Neural cell (in vitro differentiated cells): ENCODE data around the gene VARS2. TPM values are rescaled to one million over a fixed set of nuclear protein-coding genes. Genes with fewer than 3 reads are reported as not detected.

Experiments
- H2AFZ ChIP-seq: fragments of 200-600, 300-800 bp; sonication (generic), shearing (Covaris generic); 2 replicates; pipeline ENCODE4 v1.6.0; 2014; ENCODE audit warnings: low read depth, mild to moderate bottlenecking, antibody characterized with exemption, low read length, moderate library complexity
- H3F3A ChIP-seq: fragments of 200-600 bp; shearing (Covaris generic); 2 replicates; pipeline ENCODE4 v1.6.1; 2016; ENCODE audit warnings: mild to moderate bottlenecking, moderate library complexity, mixed read lengths, antibody characterized with exemption, low read length; ENCODE audit not compliant: insufficient read depth, poor library complexity, severe bottlenecking
- H3K27ac ChIP-seq: fragments of 200-600, 300-800 bp; sonication (generic), shearing (Covaris generic); 2 replicates; pipeline ENCODE4 v1.5.1; 2014; ENCODE audit warnings: mild to moderate bottlenecking, low read length, moderate library complexity
- H3K27me3 ChIP-seq: fragments of 300-800, 200-600 bp; sonication (generic), shearing (Covaris generic); 2 replicates; pipeline ENCODE4 v1.6.0; 2014; ENCODE audit warnings: mild to moderate bottlenecking, low read depth, low read length, moderate library complexity; ENCODE audit not compliant: insufficient read depth
- H3K36me3 ChIP-seq: fragments of 300-800, 200-600 bp; sonication (generic), shearing (Covaris generic); 2 replicates; pipeline ENCODE4 v1.5.1; 2014; ENCODE audit warnings: mild to moderate bottlenecking, antibody characterized with exemption, low read length, moderate library complexity; ENCODE audit not compliant: insufficient read depth
- H3K4me2 ChIP-seq: fragments of 300-800, 200-600 bp; sonication (generic), shearing (Covaris generic); 2 replicates; pipeline ENCODE4 v1.6.0; 2014; ENCODE audit warnings: mild to moderate bottlenecking, low read length
- H3K4me3 ChIP-seq: fragments of 300-800, 200-600 bp; sonication (generic), shearing (Covaris generic); 2 replicates; pipeline ENCODE4 v1.5.1; 2014; ENCODE audit warnings: mild to moderate bottlenecking, low read length, moderate library complexity
- H3K79me2 ChIP-seq: fragments of 200-600 bp; shearing (Covaris generic); replicated peaks from 2 replicates; pipeline ENCODE4 v1.6.0; 2014; ENCODE audit warnings: mild to moderate bottlenecking, low read length, moderate library complexity; ENCODE audit not compliant: insufficient read depth
- H3K9ac ChIP-seq: fragments of 300-800, 200-600 bp; sonication (generic), shearing (Covaris generic); 2 replicates; pipeline ENCODE4 v1.6.1; 2016; ENCODE audit warnings: mild to moderate bottlenecking, low read length, mixed read lengths
- H3K9me2 ChIP-seq: fragments of 200-600 bp; shearing (Covaris generic); 2 replicates; pipeline ENCODE4 v1.6.1; 2016; ENCODE audit warnings: mild to moderate bottlenecking, low read length, mixed read lengths; ENCODE audit not compliant: insufficient read depth
- H3K9me3 ChIP-seq: fragments of 200-600, 300-800 bp; sonication (generic), shearing (Covaris generic); 2 replicates; pipeline ENCODE4 v1.6.1; 2016; ENCODE audit warnings: mild to moderate bottlenecking, mixed run types, low read length, moderate library complexity, mixed read lengths
- H4K20me1 ChIP-seq: fragments of 200-600 bp; shearing (Covaris generic); 2 replicates; pipeline ENCODE4 v1.6.1; 2016; ENCODE audit warnings: mild to moderate bottlenecking, mixed run types; ENCODE audit not compliant: insufficient read depth
- CTCF ChIP-seq: fragments of 450-650 bp; IDR thresholded peaks from 2 replicates; pipeline ENCODE4 v1.5.1; 2014; ENCODE audit warnings: antibody characterized with exemption, mild to moderate bottlenecking, moderate library complexity; ENCODE audit not compliant: poor library complexity, severe bottlenecking
- EP300 ChIP-seq: fragments of 450-650 bp; conservative IDR thresholded peaks from 2 replicates; pipeline ENCODE4 v1.6.1; 2014; ENCODE audit warnings: antibody characterized with exemption, mild to moderate bottlenecking, moderate library complexity; ENCODE audit not compliant: poor library complexity, severe bottlenecking
- EZH2 ChIP-seq: fragments of 200-600, 300-800 bp; shearing (Covaris generic), sonication (generic); IDR thresholded peaks from 2 replicates; pipeline ENCODE4 v1.6.1; 2014; ENCODE audit warnings: antibody characterized with exemption, low read length, borderline replicate concordance, mild to moderate bottlenecking; ENCODE audit not compliant: insufficient read depth, poor library complexity, severe bottlenecking
- MXI1 ChIP-seq: fragments of 450-650 bp; conservative IDR thresholded peaks from 2 replicates; pipeline ENCODE4 v1.6.1; 2014; ENCODE audit warnings: antibody characterized with exemption, mild to moderate bottlenecking; ENCODE audit not compliant: poor library complexity, severe bottlenecking
- POLR2AphosphoS5 ChIP-seq: IDR thresholded peaks from 2 replicates; pipeline ENCODE4 v1.6.1; 2012
- RAD21 ChIP-seq: fragments of 450-650 bp; conservative IDR thresholded peaks from 2 replicates; pipeline ENCODE4 v1.6.1; 2014; ENCODE audit warnings: antibody characterized with exemption, mild to moderate bottlenecking, moderate library complexity
- REST ChIP-seq: IDR thresholded peaks from 2 replicates; pipeline ENCODE4 v1.6.1; 2012; ENCODE audit warnings: borderline replicate concordance
- SMC3 ChIP-seq: fragments of 450-650 bp; conservative IDR thresholded peaks from 2 replicates; pipeline ENCODE4 v1.6.1; 2014; ENCODE audit warnings: antibody characterized with exemption, mild to moderate bottlenecking, moderate library complexity; ENCODE audit not compliant: poor library complexity
- TAF1 ChIP-seq: IDR thresholded peaks from 2 replicates; pipeline ENCODE4 v1.6.1; 2012; ENCODE audit warnings: low read depth
- polyA minus RNA-seq: library from RNA; depleted of rRNA, polyadenylated mRNA; stranded (reverse); fragments of >200 nt; gene quantifications from 2 replicates; pipeline ENCODE4 v1.2.3, GENCODE V29; 2014
- polyA plus RNA-seq: library from polyadenylated mRNA; depleted of rRNA; stranded (reverse); fragments of >200 nt; gene quantifications from 2 replicates; pipeline ENCODE4 v1.2.3, GENCODE V29; 2014

The VARS2 gene
- polyA plus RNA-seq (93.4 and 125 TPM in 2 replicates), polyA minus RNA-seq (35.2 and 36.0 TPM in 2 replicates)

GRCh38 chr6:30914076-30914853 is at the start of gene VARS2:
TSS of gene VARS2 (plus strand) at chr6:30914238. CDS start at chr6:30914837, 599 bp downstream.
- Histone ChIP-seq H3K4me2 (peak within 1 kb of the TSS; percentile 23), H2AFZ (peak within 1 kb of the TSS; percentile 46), H3K27ac (no peak within 1 kb of the TSS), H3K79me2 (no peaks in the 10 kb centered on the region), H3K9me3 (no peaks in the 10 kb centered on the region), H3K27me3 (no peaks in the 10 kb centered on the region), H3K9me2 (no peaks in the 10 kb centered on the region), H3F3A (no peaks in the 10 kb centered on the region), H3K36me3 (peaks cover 7% of the 10 kb centered on the region), H4K20me1 (no peaks in the 10 kb centered on the region), H3K4me3 (peak within 1 kb of the TSS; percentile 70), H3K9ac (peak within 1 kb of the TSS; percentile 63)
- TF ChIP-seq EZH2 (no peak), MXI1 (peak; percentile 53), REST (no peak), POLR2AphosphoS5 (peak; percentile 33), RAD21 (peak; percentile 37), TAF1 (no peak), EP300 (no peak), SMC3 (peak; percentile 44), CTCF (peak; percentile 45)

GRCh38 chr6:30864325-30864724 is 49.7 kb upstream of the VARS2 start:
- Histone ChIP-seq H3K79me2 (no peaks in the 10 kb centered on the region), H3F3A (no peaks in the 10 kb centered on the region), H3K27ac (no peak overlapping the region), H3K27me3 (no peaks in the 10 kb centered on the region), H3K9me2 (no peaks in the 10 kb centered on the region), H4K20me1 (no peaks in the 10 kb centered on the region), H3K4me2 (no peak overlapping the region), H3K4me3 (no peak overlapping the region), H3K9me3 (peaks cover 3% of the 10 kb centered on the region), H2AFZ (no peak overlapping the region), H3K9ac (no peak overlapping the region), H3K36me3 (no peaks in the 10 kb centered on the region)
- no peak for TF ChIP-seq EZH2
- TF ChIP-seq RAD21, result no peak
- no peak for TF ChIP-seq EP300
- TF ChIP-seq REST, result no peak
- TF ChIP-seq MXI1, result no peak
- TF ChIP-seq SMC3, result no peak
- TF ChIP-seq TAF1, result no peak
- TF ChIP-seq CTCF, result no peak
- TF ChIP-seq POLR2AphosphoS5, result no peak
